ENCODE measurements around the gene ITM2B. TPM values are rescaled to one million over a fixed set of nuclear protein-coding genes. Genes with fewer than 3 reads are reported as not detected.

The ITM2B gene
- total RNA-seq, 1 experiment from 2014 or later = 224 TPM

GRCh38 chr13:48186722-48187121 is 46.3 kb upstream of the ITM2B start:
- TF ChIP-seq, protein P1, sequence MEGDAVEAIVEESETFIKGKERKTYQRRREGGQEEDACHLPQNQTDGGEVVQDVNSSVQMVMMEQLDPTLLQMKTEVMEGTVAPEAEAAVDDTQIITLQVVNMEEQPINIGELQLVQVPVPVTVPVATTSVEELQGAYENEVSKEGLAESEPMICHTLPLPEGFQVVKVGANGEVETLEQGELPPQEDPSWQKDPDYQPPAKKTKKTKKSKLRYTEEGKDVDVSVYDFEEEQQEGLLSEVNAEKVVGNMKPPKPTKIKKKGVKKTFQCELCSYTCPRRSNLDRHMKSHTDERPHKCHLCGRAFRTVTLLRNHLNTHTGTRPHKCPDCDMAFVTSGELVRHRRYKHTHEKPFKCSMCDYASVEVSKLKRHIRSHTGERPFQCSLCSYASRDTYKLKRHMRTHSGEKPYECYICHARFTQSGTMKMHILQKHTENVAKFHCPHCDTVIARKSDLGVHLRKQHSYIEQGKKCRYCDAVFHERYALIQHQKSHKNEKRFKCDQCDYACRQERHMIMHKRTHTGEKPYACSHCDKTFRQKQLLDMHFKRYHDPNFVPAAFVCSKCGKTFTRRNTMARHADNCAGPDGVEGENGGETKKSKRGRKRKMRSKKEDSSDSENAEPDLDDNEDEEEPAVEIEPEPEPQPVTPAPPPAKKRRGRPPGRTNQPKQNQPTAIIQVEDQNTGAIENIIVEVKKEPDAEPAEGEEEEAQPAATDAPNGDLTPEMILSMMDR (IDR thresholded peaks at IDR 0.05; ENCODE audit: insufficient read depth in 1 of 2, low read depth in 1 of 2, low read length in 1 of 2, severe bottlenecking in 1 of 2, unreplicated experiment in 1 of 2) = no peak
- CTCF ChIA-PET = no interaction called here
- H3K36me3 Mint-ChIP-seq (ENCODE audit: insufficient read depth, unreplicated experiment) = no peaks in the 10 kb centered on the region

DNA sequence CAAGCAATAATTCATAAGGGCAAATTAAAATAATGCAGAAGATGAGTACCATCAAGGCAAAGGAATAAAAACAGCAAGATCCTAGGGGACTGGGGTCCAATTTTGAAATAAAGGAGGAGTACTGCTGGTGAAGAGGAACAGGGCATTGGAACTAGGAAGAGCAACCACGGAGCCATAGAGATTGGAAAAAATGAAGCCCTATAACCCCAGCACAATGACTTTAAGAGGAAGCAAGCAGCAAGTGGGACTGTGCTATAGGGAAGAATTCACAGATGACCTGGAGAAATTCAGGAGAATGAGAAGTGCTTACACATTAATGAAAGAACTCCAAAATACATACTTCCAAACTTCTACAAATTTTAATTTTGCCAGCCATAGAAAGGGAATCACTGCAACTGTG is 44.9 kb upstream of the ITM2B start:
- H3K9me3 ChIP-seq = no peaks in the 10 kb centered on the region
- TF ChIP-seq, protein P1 (IDR thresholded peaks at IDR 0.05; ENCODE audit: insufficient read depth in 1 of 2, low read depth in 1 of 2, low read length in 1 of 2, severe bottlenecking in 1 of 2, unreplicated experiment in 1 of 2) = no peak
- Mint-ChIP-seq H3K9me3 (ENCODE audit: unreplicated experiment) (no peaks in the 10 kb centered on the region), H3K4me3 (ENCODE audit: unreplicated experiment) (no peak overlapping the region), H3K4me1 (ENCODE audit: low read depth, unreplicated experiment) (no peaks in the 10 kb centered on the region), H3K27ac (ENCODE audit: unreplicated experiment) (no peak overlapping the region), H3K27me3 (ENCODE audit: insufficient read depth, unreplicated experiment) (peaks cover 16% of the 10 kb centered on the region), H3K36me3 (ENCODE audit: insufficient read depth, unreplicated experiment) (no peaks in the 10 kb centered on the region)
- DNase-seq = no peak
- no peaks in the 10 kb centered on the region for H3K4me1 ChIP-seq
- no peaks in the 10 kb centered on the region for H3K36me3 ChIP-seq (ENCODE audit: control insufficient read depth, insufficient read depth, low read length)
- H3K4me3 ChIP-seq (ENCODE audit: low read depth, low read length) = no peak overlapping the region
- ChIA-PET POLR2A (no interaction called here), CTCF (no interaction called here)
- no TSS peak for BruUV-seq (replicated peaks)
- H3K27me3 ChIP-seq (replicated peaks; ENCODE audit: control insufficient read depth, insufficient read depth, low read length) = no peaks in the 10 kb centered on the region; the same call in 1 of the 2 replicates
- intact Hi-C loops (cut with micrococcal nuclease; ENCODE audit: unreplicated experiment) = no loop called here

More at GRCh38 chr13:48186722-48187121, 46.3 kb upstream of the ITM2B start:
- Mint-ChIP-seq H3K27ac (ENCODE audit: unreplicated experiment) (no peak overlapping the region), H3K4me1 (ENCODE audit: low read depth, unreplicated experiment) (no peaks in the 10 kb centered on the region), H3K4me3 (ENCODE audit: unreplicated experiment) (no peak overlapping the region), H3K9me3 (ENCODE audit: unreplicated experiment) (no peaks in the 10 kb centered on the region), H3K27me3 (ENCODE audit: insufficient read depth, unreplicated experiment) (peaks cover 12% of the 10 kb centered on the region)
- H3K4me1 ChIP-seq = no peaks in the 10 kb centered on the region
- no peak overlapping the region for H3K4me3 ChIP-seq (ENCODE audit: low read depth, low read length)
- no peaks in the 10 kb centered on the region for H3K9me3 ChIP-seq
- BruUV-seq (replicated peaks) = no TSS peak
- H3K27me3 ChIP-seq (replicated peaks; ENCODE audit: control insufficient read depth, insufficient read depth, low read length) = no peaks in the 10 kb centered on the region; the same call in 1 of the 2 replicates
- no peaks in the 10 kb centered on the region for H3K36me3 ChIP-seq (ENCODE audit: control insufficient read depth, insufficient read depth, low read length)
- DNase-seq = no peak
- intact Hi-C loops (cut with micrococcal nuclease; ENCODE audit: unreplicated experiment) = no loop called here
- POLR2A ChIA-PET = no interaction called here

- intact Hi-C loops (cut with micrococcal nuclease; ENCODE audit: unreplicated experiment) = no loop called here
- H3K36me3 ChIP-seq (ENCODE audit: control insufficient read depth, insufficient read depth, low read length) = no peaks in the 10 kb centered on the region
- Mint-ChIP-seq H3K4me1 (ENCODE audit: low read depth, unreplicated experiment) (no peaks in the 10 kb centered on the region), H3K9me3 (ENCODE audit: unreplicated experiment) (no peaks in the 10 kb centered on the region), H3K4me3 (ENCODE audit: unreplicated experiment) (no peak overlapping the region), H3K27me3 (ENCODE audit: insufficient read depth, unreplicated experiment) (peaks cover 16% of the 10 kb centered on the region), H3K27ac (ENCODE audit: unreplicated experiment) (no peak overlapping the region), H3K36me3 (ENCODE audit: insufficient read depth, unreplicated experiment) (no peaks in the 10 kb centered on the region)
- no peaks in the 10 kb centered on the region; the same call in 1 of the 2 replicates for H3K27me3 ChIP-seq (replicated peaks; ENCODE audit: control insufficient read depth, insufficient read depth, low read length)
- CTCF ChIA-PET = no interaction called here
- TF ChIP-seq, protein P1 (IDR thresholded peaks at IDR 0.05; ENCODE audit: insufficient read depth in 1 of 2, low read depth in 1 of 2, low read length in 1 of 2, severe bottlenecking in 1 of 2, unreplicated experiment in 1 of 2) = no peak
- H3K9me3 ChIP-seq = no peaks in the 10 kb centered on the region
- no peaks in the 10 kb centered on the region for H3K4me1 ChIP-seq
- BruUV-seq (replicated peaks) = no TSS peak
- no peak for DNase-seq
- no peak overlapping the region for H3K4me3 ChIP-seq (ENCODE audit: low read depth, low read length)
- POLR2A ChIA-PET = no interaction called here
These were observed 44.4 kb upstream of the ITM2B start for GRCh38 chr13:48188601-48189000.

Measured in Caco-2 (cell line).